ENCODE measurements around the gene YBX1. TPM values are rescaled to one million over a fixed set of nuclear protein-coding genes. Genes with fewer than 3 reads are reported as not detected.

Gene YBX1
- total and polyA plus RNA-seq, 4 donors: 393 to 1,633 (median 657) TPM

DNA sequence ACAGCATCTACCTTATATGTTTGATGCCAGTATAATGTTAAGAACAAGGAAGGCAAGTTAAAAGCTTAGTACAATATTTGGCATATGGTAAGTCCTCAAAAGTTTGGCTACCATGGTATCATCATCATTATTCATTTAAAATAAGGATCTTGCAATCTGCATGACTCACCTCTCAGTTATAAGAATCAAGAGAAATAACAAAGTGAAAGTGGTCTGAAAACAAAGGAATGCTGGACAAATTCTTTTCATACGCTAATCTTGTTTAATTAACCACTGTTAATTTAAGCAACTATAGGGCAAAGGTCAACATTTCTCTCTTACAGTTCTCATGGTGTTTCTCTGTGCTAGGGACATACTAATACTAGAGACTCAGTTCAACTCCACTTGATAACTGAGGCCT is 70.9 kb downstream of the YBX1 start:
- no peak for DNase-seq
- WGBS, 2 donors: 68 to 75% methylated on average over 1 of the region's 1 CpG
- Histone ChIP-seq H3K9me3 (ENCODE audit: control insufficient read depth, low read length) (no peaks in the 10 kb centered on the region), H3K4me3 (ENCODE audit: low read length in 2 of 2) (no peak overlapping the region), H3K4me1 (ENCODE audit: control insufficient read depth in 1 of 2, insufficient read depth in 2 of 2, low read length in 2 of 2) (no peaks in the 10 kb centered on the region), H3K27ac (ENCODE audit: low read depth in 1 of 2, low read length in 2 of 2) (no peak overlapping the region), H3K27me3 (ENCODE audit: control insufficient read depth in 1 of 2, insufficient read depth in 2 of 2, low read length in 1 of 2) (no peaks in the 10 kb centered on the region), H3K36me3 (ENCODE audit: control insufficient read depth in 1 of 2, insufficient read depth in 2 of 2, low read length in 1 of 2) (peaks cover 8 to 14% of the 10 kb centered on the region in 2 donors)
- no peak for ATAC-seq (ENCODE audit: low FRiP score)
- intact Hi-C loops (cut with DNase I): loop anchor here in 1 of 2 donors (10.0 kb wide), 1 partner anchor 168 kb away; no protein-coding TSS in a partner anchor

Other genes starting within 250 kb of the YBX1 start
- gene ZMYND12, start 226.4 kb upstream of the YBX1 start, total RNA-seq: 1 to 10 TPM in 1 of 2 donors, not detected in 1; 1.1 TPM
- gene ZMYND12, start 226.4 kb upstream of the YBX1 start, polyA plus RNA-seq: under 1 TPM in 1 of 2 donors, not detected in 1; 0.26 TPM
- 10 to 100 TPM; 33.7 to 41.8 TPM for gene PPCS, start 225.9 kb upstream of the YBX1 start, total RNA-seq
- gene PPCS, start 225.9 kb upstream of the YBX1 start, polyA plus RNA-seq: 100 to 1,000 TPM in 1 of 2 donors, 10 to 100 TPM in 1; 66.3 to 171 TPM
- 1 to 10 TPM; 2.3 to 6.3 TPM for gene CCDC30, start 219.1 kb upstream of the YBX1 start, total RNA-seq
- 1 to 10 TPM; 1.8 to 2.3 TPM for gene CCDC30, start 219.1 kb upstream of the YBX1 start, polyA plus RNA-seq
- gene PPIH, start 24.0 kb upstream of the YBX1 start, total RNA-seq: 10 to 100 TPM; 14.1 to 16.4 TPM
- gene PPIH, start 24.0 kb upstream of the YBX1 start, polyA plus RNA-seq: 10 to 100 TPM; 24.0 to 32.5 TPM
- gene CLDN19, start 57.8 kb downstream of the YBX1 start, total RNA-seq: under 1 TPM; 0.39 to 0.94 TPM
- not detected for gene CLDN19, start 57.8 kb downstream of the YBX1 start, polyA plus RNA-seq
- gene P3H1, start 84.6 kb downstream of the YBX1 start, total RNA-seq: 10 to 100 TPM; 37.7 to 54.6 TPM
- gene P3H1, start 84.6 kb downstream of the YBX1 start, polyA plus RNA-seq: 10 to 100 TPM; 15.2 to 64.3 TPM
- gene C1orf50, start 84.8 kb downstream of the YBX1 start, total RNA-seq: 1 to 10 TPM; 3.6 to 8.5 TPM
- 10 to 100 TPM in 1 of 2 donors, 1 to 10 TPM in 1; 1.6 to 10.6 TPM for gene C1orf50, start 84.8 kb downstream of the YBX1 start, polyA plus RNA-seq
- under 1 TPM in 1 of 2 donors, not detected in 1; 0.13 TPM for gene TMEM269, start 102.6 kb downstream of the YBX1 start, total RNA-seq
- gene TMEM269, start 102.6 kb downstream of the YBX1 start, polyA plus RNA-seq: not detected
- 10 to 100 TPM in 1 of 2 donors, 1 to 10 TPM in 1; 7.1 to 12.8 TPM for gene ERMAP, start 134.7 kb downstream of the YBX1 start, total RNA-seq
- 10 to 100 TPM in 1 of 2 donors, 1 to 10 TPM in 1; 5.9 to 10.1 TPM for gene ERMAP, start 134.7 kb downstream of the YBX1 start, polyA plus RNA-seq
- 10 to 100 TPM; 15.9 to 17.3 TPM for gene SVBP, start 135.0 kb downstream of the YBX1 start, total RNA-seq
- 10 to 100 TPM; 37.0 to 37.8 TPM for gene SVBP, start 135.0 kb downstream of the YBX1 start, polyA plus RNA-seq
- gene ZNF691, start 164.2 kb downstream of the YBX1 start, total RNA-seq: 1 to 10 TPM; 5.4 to 9.8 TPM
- gene ZNF691, start 164.2 kb downstream of the YBX1 start, polyA plus RNA-seq: 10 to 100 TPM in 1 of 2 donors, 1 to 10 TPM in 1; 7.4 to 10.4 TPM

Data from aorta (tissue), 5 donors.